HG03432 (cell line): ENCODE results near the gene ANXA2.

Source experiments
- ATAC-seq: cut with Tn5 transposase; IDR thresholded peaks from one replicate; pipeline ENCODE4 v1.9.1; 2021; ENCODE audit warnings: mild to moderate bottlenecking, moderate library complexity; ENCODE audit not compliant: unreplicated experiment

ANXA2 gene

DNA sequence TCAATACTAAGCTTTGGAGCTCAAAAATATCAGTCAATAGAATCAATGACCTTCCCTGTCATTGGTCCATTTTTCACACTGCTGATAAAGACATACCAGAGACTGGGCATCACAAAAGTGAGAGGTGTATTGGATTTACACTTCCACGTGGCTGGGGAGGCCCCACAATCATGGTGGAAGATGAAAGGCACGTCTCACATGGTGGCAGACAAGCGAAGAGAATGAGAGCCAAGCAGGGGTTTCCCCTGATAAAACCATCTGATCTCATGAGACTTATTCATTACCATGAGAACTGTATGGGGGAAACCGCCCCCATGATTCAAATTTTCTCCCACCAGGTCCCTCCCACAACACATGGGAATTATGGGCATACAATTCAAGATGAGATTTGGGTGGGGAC lies 81.9 kb downstream of the ANXA2 start:
- ATAC-seq: no peak

DNA sequence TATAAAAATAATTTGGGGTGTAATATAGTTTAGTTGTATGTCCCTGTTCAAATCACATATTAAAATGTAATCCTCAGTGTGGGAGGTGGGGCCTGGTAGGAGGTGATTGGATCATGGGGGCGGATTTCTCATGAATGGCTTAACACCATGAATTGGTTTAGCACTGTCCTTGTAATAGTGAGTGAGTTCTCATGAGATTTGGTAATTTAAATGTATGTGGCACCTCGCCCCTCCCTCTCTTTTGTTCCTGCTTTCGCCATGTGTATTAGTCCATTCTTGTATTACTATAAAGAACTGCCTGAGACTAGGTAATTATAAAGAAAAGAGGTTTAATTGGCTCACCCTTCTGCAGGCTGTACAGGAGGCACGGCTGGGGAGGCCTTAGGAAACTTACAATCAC lies 83.9 kb downstream of the ANXA2 start:
- no peak for ATAC-seq

DNA sequence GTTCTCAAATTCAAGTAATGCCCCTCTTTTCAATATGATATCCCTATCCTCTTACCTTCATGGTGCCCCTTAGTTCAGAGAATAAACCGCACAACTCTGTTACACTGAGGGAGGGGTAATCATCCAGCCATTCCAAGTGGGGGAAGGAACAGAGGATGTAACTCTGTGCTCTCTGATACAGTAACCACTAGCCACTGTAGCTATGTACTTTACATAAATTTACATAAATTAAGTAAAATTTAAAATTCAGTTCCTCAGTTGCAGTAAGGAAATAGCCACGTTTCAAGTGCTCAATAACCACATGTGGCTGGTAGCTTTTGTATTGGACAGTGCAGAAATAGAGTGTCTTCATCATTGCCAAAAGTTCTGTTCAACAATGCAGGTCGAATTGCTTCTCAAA lies 90.8 kb downstream of the ANXA2 start:
- ATAC-seq: no peak

DNA sequence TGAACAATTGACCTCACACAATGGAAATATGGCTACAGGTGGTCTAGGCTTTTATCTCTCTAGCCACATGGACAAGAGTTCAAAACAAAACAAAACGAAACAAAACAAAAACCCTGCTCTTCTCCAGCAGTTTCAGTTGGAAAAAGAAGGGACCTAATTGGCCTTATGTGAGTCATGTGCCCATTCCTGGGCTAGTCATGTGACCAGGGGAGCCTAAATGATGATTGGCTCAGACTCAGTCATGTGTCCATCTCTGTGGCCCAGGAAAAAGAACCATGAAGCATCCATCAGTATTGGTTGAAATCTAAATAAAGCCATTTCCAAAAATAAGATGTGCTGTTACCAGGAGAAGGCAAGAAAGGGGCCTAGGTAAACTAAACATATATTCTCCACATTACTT lies 96.8 kb downstream of the ANXA2 start:
- no peak for ATAC-seq

DNA sequence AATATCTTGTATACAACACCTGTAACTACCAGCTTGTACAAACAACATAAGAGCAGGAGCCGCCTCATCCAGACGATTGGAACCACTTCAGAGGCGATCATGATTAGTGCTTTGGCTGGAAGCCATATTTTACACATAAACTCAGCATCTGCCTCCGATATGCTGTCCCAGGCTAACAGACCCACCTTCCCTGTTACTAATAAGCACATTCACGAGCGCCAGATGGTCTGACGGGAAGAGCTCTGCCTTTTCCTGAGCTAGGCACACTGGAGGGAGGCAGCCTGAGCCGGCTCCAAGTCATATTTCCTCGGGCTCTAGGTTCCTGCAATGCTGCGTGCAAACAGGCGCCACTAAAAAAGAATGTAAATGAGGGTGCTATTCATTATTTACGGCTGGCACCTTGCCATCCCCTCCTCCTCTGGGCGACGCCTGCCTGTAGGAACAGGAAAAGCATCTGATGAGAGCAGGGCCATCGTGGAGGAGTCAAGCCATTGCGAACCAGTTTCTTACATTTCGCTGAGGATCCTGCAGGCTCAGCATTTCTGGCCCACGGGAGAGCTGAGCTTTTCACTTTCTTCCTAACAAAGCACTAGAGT lies 98.2 kb downstream of the ANXA2 start:
- no peak for ATAC-seq
